ENCODE data around the gene LPCAT4.
"Not testable (repeated sequence)": the region's sequence is repeated elsewhere in the genome, so short reads cannot be mapped to it uniquely, and the experiment has no call there.

Gene LPCAT4

DNA sequence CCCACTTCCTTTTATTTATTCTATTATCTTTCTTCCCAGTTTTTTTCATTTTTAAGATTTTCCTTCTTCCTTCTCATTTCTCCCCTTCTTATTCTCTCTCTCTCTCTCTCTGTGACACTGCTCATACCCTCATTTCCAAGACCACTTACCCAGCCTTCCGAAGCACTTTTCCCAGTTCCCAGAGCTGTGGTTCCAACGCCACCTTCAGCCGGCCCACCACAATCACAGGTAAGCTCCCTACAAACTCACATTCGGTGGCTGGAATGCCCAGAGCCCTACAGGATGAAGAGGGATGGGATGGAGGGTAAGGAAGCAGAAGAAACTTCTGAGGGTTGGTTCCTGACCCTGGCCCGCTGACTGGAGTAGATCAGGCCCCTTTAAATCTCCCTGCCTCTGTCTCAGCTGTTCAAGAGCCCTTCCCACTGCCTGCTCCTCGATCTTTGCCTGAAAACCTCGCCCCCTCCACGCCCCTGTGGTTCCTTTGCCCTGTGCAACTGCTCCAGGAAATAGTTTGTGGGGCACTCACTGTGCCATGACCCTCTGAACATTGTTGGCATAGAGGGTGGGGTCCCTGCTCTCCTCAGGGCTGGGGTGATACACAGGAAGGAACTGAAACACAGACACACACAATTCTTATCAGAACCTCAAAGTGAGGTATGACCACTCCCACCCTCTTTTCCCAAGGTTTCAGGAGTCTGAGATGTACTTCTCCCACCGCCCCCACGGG lies 4.8 kb downstream of the LPCAT4 start:
- DNase-seq (ENCODE audit: low read depth in 2 of 3, low spot score in 2 of 3) = no peak

DNA sequence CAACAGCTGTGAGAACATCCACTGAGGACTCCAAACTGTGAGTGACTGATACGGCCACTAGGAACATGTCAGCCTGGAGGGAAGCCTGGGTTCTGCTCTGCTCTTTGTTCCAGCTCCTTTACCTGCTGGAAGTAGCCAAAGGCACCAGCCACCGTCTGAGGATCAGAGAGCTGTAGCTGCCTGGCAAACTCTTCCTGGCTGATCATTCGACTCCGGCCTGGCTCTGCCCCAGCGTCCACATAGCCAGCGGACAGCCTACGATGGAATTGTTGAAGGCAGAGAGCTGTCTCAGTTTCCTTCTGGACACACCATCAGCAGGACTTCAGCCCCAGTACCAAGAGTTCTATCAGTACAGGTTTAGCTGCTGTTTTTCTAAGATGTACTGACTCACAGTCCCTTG lies 5.7 kb downstream of the LPCAT4 start:
- no peak for DNase-seq (ENCODE audit: low read depth in 2 of 3, low spot score in 2 of 3)

DNA sequence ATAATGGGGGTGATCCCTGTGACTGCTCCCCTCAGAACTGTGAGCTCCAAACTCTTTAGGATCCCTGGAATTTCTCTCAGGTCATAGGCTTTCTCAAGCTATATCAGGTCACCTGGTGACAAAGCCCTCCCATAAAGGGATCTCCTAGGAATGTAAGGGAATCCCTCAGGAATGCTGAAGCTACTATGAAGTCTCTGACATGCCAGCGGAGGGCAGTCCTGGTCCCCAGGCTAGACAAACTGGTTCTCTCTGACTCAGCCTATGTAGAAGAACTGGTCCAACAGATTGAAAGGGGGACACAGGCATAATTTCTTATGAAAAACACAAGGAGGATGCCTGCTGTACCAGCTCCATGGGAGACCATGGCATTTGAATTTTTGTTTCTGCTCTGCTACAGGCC lies 6.7 kb downstream of the LPCAT4 start:
- no peak for DNase-seq (ENCODE audit: low read depth in 2 of 3, low spot score in 2 of 3)

DNA sequence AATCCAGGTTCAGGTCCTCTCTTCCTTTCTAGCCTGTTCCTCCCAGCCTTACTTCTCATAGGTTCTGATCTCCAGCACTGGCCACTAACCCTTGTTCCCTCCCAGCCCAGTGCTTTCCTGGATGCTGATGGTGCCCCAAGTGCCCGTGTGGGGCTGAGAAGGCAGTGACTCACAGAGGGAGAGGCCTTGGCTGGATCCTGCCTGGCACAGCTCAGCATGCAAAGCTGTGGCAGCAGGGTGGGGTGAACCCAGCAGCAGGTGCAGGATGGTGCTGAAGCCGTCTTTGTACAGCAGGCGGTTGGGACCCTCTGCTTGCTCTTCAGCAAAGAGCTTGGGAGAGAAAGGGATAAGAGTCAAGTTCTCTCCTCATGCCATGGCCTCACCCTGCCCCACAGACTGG lies 7.6 kb downstream of the LPCAT4 start:
- DNase-seq (ENCODE audit: low read depth in 2 of 3, low spot score in 2 of 3) = no peak

DNA sequence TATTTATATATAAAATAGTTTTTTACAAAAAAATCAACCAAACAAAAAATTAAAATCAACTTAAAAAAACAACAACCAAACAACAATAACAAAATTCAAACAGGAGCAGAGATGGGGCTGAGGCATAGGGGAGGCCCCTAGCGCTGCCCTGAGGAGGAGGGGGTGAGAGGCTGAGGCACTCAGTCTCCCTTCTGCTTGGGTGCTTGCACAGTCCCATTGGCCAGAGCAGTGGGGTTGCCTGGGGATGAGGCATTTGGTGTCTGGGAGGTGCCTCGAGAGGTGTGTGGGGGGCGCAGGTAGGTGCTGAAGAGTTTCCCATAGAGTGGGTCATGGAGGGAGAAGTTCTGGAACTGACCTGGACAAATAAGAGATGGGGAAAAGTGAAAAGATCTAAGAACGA lies 8.0 kb downstream of the LPCAT4 start:
- no peak for DNase-seq (ENCODE audit: low read depth in 2 of 3, low spot score in 2 of 3)

DNA sequence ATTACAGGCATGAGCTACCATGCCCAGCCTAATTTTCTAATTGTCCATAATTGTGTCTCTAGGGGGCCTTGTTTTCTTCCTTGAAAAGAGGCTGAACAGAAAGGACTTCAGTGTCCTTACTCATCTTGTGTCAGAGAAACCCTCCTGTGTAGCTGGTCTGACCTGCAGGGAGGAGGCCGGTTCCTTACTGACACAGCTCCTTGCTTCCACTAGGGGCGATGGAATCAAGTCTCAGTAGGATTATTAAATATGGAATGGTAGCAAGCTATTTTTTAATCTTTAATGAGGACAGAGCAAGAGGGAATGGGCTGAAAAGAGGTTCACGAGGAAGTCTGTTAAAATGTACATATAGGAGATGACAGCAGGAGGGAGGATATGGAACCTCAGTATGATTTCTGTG lies 8.6 kb downstream of the LPCAT4 start:
- DNase-seq (ENCODE audit: low read depth in 2 of 3, low spot score in 2 of 3) = no peak

DNA sequence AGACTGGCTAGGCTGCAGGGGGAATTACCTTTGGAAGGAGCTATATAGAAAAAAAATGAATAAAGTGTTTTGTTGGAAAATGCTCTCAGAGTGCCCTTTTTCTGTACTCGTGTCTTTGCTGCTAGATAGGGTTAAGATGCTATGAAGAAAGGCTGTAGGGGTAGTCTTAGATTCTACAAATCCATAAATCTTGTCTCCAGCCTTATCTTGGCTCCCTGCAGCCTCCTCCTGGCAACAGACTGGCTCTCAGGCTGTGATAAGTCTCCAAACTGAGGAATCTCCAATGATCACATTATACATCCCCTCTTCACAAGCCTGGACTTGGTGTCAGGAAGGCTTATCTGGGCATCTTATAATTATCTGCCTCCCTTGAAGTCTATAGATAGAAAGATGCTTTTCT lies 9.3 kb downstream of the LPCAT4 start:
- no peak for DNase-seq (ENCODE audit: low read depth in 2 of 3, low spot score in 2 of 3)

DNA sequence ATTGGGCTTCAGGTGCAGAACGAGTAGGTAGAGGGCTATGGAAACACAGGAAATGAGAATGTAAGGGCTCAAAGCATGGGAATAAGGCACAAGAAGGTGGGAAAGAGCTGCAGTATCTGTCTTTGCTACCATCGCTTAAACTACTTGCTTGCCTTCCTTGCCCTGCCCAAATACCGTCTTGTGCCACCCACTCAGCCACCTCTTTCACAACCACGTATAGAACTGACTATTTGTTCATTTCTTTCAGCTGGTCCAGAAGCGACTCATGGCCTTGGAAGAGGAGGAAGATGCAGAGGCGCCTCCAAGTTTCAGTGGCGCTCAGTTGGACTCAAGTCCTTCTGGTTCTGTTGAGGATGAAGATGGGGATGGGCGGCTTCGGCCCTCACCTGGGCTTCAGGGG lies 11.8 kb downstream of the LPCAT4 start:
- no peak for DNase-seq (ENCODE audit: low read depth in 2 of 3, low spot score in 2 of 3)

DNA sequence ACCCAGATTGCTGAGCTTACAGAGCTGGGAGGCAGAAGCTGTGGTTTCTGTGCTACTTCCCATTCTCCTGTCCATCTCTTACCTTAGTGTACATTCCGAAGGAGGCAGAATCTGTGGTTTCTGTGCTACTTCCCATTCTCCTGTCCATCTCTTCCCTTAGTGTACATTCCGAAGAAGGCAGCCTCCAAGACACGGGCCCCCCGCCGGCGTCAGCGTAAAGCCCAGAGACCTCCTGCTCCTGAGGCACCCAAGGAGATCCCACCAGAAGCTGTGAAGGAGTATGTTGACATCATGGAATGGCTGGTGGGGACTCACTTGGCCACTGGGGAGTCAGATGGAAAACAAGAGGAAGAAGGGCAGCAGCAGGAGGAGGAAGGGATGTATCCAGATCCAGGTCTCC lies 12.7 kb downstream of the LPCAT4 start:
- DNase-seq (ENCODE audit: low read depth in 2 of 3, low spot score in 2 of 3) = no peak

DNA sequence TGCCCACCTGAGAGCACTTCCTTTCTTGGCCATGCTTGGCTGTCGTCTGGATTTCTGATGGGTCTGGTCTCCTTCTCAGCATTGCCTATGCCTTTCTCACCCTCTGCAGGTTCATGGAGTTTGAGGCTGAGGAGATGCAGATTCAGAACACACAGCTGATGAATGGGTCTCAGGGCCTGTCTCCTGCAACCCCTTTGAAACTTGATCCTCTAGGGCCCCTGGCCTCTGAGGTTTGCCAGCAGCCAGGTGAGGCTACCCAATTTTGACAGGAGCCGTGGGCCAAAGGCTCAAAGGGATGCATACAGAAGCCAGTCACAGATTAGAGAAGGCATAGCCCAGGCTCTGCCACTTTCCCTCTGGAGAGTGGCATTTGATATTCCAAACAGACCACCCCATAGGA lies 13.4 kb downstream of the LPCAT4 start:
- DNase-seq (ENCODE audit: low read depth in 2 of 3, low spot score in 2 of 3) = no peak

DNA sequence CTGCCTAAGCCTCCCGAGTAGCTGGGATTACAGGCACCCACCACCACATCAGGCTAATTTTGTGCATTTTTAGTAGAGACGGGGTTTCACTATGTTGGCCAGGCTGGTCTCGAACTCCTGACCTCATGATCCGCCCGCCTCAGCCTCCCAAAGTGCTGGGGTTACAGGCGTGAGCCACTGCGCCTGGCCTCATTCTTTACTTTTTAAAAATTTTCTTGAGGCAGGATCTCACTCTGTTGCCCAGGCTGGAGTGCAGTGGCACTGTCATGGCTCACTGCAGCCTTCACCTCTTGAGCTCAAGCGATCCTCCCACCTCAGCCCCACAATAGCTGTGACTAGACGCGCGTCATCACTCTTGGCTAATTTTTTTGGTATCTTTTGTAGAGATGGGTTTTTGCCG lies 14.0 kb downstream of the LPCAT4 start:
- not testable (repeated sequence) for DNase-seq (ENCODE audit: low read depth in 2 of 3, low spot score in 2 of 3)

DNA sequence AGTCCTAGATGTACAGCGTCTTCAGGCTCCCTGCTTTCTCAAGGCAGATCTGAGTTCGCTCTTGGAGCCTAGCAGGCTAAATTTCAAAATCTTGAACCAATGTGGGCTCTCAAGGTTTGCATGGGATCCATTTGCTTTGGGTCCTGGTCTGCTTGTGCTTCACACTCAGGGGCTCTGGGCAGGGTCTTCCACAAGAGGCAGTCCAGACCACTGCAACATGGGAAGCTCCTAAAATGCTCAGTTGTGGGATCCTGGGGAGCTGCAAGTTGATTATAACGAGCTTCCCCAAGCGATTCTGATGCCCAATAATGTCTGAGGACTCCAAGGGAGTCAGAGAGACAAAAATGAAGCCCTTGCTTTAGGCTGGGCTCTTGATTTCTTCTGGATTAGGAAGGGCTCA lies 17.2 kb downstream of the LPCAT4 start:
- DNase-seq (ENCODE audit: low read depth in 2 of 3, low spot score in 2 of 3) = no peak

DNA sequence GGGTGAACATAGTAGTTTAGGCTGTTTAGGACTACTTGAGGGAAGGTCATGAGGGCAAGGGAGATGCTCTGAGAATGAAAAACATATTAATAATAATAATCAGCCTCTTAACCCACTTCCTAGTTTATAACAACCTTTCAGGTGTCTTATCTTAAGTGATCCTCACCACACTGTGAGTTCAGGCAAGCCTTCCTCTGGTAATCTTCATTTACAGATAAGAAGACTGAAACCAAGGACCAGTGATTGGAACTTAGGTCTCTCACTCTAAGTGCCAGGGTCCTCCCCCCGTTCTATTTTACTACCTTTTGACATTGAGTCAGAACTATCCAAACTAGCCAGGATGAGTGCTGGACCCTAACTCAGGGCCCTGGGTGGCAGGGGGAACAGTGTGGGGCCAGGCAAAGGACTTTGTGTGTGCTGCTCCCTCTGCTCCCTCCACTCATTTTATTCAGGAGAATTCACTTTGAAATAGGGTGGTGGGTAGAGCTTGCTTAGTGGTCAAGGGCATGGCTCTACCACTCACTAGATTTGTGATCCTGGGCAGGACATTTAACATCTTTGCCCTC lies 18.2 kb downstream of the LPCAT4 start:
- no peak for DNase-seq (ENCODE audit: low read depth in 2 of 3, low spot score in 2 of 3)

DNA sequence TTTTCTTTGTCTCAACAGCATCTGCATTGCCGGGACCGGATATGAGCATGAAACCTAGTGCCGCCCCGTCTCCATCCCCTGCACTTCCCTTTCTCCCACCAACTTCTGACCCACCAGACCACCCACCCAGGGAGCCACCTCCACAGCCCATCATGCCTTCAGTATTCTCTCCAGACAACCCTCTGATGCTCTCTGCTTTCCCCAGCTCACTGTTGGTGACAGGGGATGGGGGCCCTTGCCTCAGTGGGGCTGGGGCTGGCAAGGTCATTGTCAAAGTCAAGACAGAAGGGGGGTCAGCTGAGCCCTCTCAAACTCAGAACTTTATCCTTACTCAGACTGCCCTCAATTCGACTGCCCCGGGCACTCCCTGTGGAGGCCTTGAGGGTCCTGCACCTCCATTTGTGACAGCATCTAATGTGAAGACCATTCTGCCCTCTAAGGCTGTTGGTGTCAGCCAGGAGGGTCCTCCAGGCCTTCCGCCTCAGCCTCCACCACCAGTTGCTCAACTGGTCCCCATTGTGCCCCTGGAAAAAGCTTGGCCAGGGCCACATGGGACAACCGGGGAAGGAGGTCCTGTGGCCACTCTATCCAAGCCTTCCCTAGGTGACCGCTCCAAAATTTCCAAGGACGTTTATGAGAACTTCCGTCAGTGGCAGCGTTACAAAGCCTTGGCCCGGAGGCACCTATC lies 18.9 kb downstream of the LPCAT4 start:
- no peak for DNase-seq (ENCODE audit: low read depth in 2 of 3, low spot score in 2 of 3)

DNA sequence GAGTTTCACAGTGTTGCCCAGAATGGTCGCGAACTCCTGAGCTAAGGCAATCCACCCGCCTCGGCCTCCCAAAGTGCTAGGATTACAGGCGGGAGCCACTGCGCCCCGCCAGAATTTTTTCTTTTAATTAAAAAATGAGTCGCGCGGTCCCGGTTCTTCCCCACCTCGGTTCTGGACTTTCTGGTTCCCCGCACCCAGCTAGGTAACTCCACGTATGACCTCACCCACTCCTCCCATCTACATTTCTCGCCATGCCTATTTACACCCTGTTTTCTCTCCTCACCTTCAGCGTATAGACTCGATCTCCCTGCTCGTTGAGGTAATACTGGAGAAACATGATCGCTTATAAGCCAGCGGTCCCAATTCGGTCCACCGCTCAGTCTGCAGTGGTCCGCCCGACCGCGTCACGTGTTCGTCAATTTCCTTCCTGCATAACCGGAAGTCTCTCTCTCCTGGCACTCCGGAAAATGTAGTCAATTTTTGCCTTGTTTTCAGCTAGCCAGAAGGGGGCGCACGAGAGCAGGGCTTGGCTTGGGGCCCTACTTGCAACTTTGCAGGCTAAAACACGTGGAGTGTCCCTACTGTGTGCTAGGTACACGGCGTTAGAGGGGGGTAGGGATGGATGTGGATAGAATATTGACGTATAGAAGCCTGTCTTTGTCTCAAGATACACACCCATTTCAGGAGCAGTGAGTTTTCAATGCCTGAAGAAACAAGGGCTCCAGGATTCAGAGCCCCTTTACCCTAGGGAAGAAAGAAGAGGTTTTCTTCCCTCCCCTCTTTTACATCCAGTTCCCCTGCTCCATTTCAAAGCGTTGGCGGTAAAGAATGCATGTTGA lies 24.0 kb downstream of the LPCAT4 start, which contains the start of the genes NOP10 and NUTM1:
NOP10 (minus strand) TSS at position 400 of the 839 bp plus-strand sequence; CDS start at position 337, 63 bp downstream.
NUTM1 (plus strand) TSS at position 579 of the 839 bp plus-strand sequence. CDS start 382 bp downstream, outside the sequence.
- DNase-seq (ENCODE audit: low read depth in 2 of 3, low spot score in 2 of 3) = peak; percentile 89 to 99 (median 96)

DNA sequence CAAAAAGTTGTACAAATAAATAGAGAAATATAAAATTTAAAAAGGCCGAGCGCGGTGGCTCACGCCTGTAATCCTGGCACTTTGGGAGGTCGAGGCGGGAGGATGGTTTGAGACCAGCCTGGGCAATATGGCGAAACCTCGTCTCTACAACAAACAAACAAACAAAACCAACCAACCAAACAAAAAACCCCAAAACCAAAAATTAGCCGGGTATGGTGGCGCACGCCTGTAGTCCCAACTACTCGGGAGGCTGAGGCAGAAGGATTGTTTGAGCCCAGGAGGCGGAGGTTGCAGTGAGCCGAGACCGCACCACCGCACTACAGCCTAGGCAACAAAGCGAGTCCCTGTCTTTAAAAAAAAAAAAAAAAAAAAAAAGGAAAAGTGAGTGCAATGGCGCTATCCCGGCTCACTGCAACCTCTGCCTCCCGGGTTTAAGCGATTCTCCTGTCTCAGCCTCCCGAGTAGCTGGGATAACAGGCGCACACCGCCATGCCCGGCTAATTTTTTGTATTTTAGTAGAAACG lies 24.7 kb downstream of the LPCAT4 start:
- DNase-seq (ENCODE audit: low read depth in 2 of 3, low spot score in 2 of 3) = not testable (repeated sequence)

DNA sequence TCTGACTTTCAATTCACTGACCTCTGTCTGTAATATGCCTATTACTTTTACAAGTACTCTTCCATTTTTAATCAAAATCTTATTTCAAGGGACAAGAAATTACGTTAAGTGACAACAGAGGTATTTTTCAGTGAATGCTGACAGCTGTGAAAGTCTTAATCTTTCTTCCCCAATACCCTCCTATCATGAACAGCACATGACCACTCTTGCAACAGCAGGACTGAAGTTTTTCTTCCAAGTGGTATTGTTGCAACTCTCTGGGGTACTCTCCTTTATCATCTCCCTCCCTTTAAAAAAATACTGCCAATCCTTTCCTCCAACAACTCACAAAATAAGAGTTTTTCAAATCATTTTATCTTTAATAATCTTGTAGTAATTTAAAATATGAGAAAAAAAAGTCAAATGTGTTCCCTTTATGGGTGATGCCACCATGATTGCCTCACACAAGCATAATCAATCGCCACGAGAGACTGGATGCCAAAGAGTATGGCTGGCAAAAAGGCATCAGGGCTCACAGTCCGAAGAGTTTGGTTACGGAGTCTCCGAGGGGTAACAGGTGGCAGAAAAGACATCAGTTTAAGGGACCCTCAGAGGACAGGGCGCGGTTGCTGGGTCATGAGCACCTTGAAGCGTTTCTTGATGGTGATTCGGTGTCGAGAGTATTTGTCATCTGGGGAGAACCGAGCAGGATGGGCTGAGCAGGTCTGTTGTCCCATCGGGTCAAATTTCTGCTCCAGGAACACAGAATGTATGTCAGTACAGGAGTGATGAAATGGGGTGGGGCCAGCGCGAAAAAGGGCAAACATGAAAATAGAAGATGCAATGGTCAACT lies 25.4 kb downstream of the LPCAT4 start:
- DNase-seq (ENCODE audit: low read depth in 2 of 3, low spot score in 2 of 3) = no peak

DNA sequence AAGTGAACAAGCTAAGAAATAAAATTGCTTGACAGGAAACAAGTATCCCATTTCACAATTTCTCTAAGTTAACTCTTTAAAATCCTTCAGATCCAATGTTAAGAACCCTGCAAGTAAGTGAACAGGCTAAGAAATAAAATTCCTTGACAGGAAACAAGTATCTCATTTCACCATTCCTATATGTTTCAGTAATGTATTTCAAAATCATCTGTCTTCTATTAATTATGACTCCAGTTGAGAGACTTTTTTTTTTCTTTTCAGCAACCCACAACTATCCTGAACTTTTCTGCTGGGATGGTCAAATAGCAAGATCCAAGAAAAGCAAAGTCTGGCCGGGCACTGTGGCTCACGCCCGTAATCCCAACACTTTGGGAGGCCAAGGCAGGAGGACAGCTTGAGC lies 27.1 kb downstream of the LPCAT4 start:
- DNase-seq (ENCODE audit: low read depth in 2 of 3, low spot score in 2 of 3) = no peak

DNA sequence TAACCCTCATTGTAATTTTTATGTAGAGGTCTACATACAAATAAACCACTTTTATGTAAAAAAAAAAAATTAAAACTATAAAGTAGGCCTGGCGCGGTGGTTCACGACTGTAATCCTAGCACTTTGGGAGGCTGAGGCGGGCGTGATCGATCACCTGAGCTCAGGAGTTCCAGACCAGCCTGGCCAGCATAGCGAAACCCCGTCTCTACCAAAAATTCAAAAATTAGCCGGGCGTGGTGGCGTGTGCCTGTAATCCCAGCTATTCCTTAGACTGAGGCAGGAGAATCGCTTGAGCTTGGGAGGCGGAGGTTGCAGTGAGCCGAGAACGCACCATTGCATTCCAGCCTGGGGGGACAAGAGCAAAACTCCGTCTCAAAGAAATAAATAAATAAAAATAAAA lies 28.6 kb downstream of the LPCAT4 start:
- DNase-seq (ENCODE audit: low read depth in 2 of 3, low spot score in 2 of 3) = no peak

DNA sequence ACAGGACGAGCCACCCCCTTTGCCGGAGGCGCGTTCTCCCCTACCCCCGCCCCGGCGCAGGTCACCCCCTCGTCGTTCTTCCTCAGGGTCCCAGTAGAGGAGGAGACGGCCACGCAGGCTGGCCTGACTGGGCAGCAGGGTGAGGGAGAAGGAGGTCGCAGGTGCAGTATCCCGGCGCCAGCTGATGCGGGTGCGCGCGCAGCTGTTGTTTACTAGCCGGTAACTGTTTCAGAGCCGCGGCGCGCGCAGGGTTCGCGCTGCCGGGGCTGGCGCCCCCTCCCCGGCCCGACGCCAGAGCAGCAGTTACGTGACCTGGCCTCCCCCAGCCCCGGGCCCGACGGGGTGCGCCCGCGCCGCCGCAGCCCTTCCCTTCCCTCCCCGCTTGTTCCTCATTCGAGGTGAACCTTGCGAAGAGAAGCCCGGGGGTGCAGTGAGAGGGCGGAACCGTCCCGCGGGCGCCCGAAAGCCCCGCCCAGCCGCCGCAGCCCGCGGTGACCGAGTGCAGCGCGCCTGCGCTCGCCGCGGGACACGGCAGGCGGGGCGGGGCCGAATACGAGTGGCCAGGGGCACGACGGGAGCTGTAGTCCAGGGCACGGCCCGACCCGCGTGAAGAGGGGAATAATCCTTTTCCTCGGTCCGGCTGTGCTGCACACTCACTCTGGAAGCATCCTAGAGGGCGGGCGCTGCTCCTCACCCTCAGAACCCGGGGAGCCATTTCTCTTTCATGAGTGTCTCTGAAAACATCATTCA lies 29.3 kb downstream of the LPCAT4 start, which contains the start of gene SLC12A6:
SLC12A6 (minus strand) TSS at position 225 of the 750 bp plus-strand sequence. CDS start 1,101 bp downstream, outside the sequence.
- DNase-seq (ENCODE audit: low read depth in 2 of 3, low spot score in 2 of 3) = peak; percentile 77 to 86 (median 79)
